Posterior vena cava (tissue), 2 donors: ENCODE measurements around the gene ZFP36L1. TPM values are rescaled to one million over a fixed set of nuclear protein-coding genes. Genes with fewer than 3 reads are reported as not detected.
A peak's percentile ranks its signal among the peaks of the same experiment; 100 is the strongest.

Experiments used
- DNase-seq: peaks from one replicate; pipeline ENCODE4 v3.0.0-alpha.2; 2020; ENCODE audit warnings: low spot score
- intact Hi-C, 2 donors: fragments of 100-400 bp; cut with DNase I; formaldehyde crosslinking; loops; one replicate each; pipeline versions ENCODE4 v1.14.1 to v1.14.2; 2022 to 2023
- total RNA-seq, 2 donors: library from RNA; stranded (reverse); fragmentation: NEBNext Ultra II Directional; extraction: Animal tissue kit (Norgen Biotek cat#: 25700); gene quantifications; one replicate each; pipeline ENCODE4 v1.2.1, GENCODE V29; 2021
- donor health status: DM: yes; HTN: yes; CAD: no.
- donor health status: DM: yes; HTN: yes; CAD: no.

ZFP36L1 gene
- total RNA-seq, 2 donors from 2014 or later: 311 to 319 TPM

DNA sequence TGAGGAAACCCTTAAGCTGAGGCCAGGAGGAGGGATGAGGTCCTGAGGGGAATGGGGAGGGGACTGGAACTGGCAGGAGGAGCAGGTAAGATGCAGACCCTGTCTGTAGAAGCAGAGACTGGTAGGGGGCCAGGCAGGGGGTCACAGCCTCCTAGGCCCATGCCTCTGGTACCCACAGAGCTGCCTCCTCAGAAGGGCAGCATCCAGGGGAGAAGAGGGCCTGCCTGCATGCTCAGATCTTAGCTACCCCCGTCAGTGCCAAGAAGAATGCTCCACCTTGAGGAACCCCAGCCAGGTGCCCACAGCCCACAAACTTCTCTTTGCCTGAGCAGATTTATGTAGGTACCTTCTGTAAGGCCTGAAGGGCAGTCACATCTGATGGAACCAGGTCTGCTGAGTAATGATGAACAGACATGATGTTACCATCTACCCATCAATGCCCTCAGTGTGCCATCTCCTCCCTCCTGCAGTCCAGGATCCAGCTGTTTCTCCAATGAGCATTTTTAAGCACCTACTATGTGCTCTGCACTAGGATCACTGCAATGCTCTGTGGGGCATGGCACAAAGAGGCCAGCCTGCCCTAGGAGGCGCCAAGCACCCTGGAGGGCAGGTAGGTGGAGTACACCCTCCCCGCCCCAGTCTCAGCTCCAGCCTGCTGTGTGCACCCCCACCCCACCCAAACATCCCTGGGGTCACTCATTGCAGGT is 24.8 kb upstream of the ZFP36L1 start:
- no peak for DNase-seq
- intact Hi-C loops: loop anchor here (2.0 to 10.0 kb wide), 5 partner anchors 23 to 885 kb away; no protein-coding TSS in a partner anchor

- no peak for DNase-seq
- intact Hi-C loops: loop anchor here (2.0 to 10.0 kb wide), 5 partner anchors 22 to 885 kb away; no protein-coding TSS in a partner anchor
Measured at GRCh38 chr14:68816943-68817430, 24.1 kb upstream of the ZFP36L1 start.

DNA sequence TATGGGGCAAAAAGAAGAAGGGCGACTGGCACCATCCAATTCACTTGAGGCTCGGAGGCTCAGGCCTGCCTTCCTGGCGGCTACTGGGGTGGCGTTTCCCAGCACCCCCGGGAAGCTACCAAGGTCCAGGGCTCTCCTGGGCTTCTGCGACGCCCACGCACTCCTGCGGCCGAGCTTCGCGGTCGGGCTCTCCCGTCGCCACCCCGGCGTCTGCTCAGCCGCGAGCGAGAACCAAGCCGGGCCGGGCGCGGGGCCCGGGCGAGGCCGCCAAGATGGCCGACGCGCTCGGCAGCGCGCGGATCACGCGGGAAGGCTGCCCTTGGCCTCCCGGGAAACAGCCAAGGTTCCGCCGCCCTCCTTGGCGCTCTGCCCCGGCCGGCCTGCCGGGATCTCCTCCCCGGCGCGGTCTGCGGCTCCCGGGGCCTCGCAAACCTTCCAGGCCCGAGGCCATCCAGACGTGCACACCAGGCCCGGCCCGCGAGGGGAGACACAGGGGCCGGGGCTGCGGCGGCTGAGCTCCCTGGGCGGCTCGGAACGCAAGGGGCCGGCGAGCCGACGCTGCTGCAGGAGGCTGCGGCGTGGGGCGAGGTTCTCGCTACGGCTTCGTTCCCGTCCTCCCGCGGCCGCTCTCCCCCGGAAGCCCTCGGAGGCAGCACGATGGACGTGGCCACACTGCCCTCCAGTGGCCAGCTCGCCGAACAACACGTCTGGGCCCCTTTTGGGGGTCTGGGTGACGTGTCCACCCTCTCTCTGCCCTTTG is 23.5 kb upstream of the ZFP36L1 start:
- DNase-seq: peak; percentile 97
- intact Hi-C loops: loop anchor here (2.0 to 10.0 kb wide), 5 partner anchors 22 to 884 kb away; no protein-coding TSS in a partner anchor

- intact Hi-C loops: loop anchor here (2.0 to 10.0 kb wide), 5 partner anchors 21 to 883 kb away; no protein-coding TSS in a partner anchor
- no peak for DNase-seq
Measured at GRCh38 chr14:68815298-68816182, 22.7 kb upstream of the ZFP36L1 start.

- intact Hi-C loops: loop anchor here (5.0 to 10.0 kb wide), 4 partner anchors 420 to 882 kb away; no protein-coding TSS in a partner anchor
- no peak for DNase-seq
Measured at GRCh38 chr14:68814539-68815297, 21.9 kb upstream of the ZFP36L1 start.

- no peak for DNase-seq
- intact Hi-C loops: loop anchor here (10.0 kb wide), 2 partner anchors 419 to 569 kb away; no protein-coding TSS in a partner anchor
Measured at GRCh38 chr14:68814238-68814538, 21.3 kb upstream of the ZFP36L1 start.

- intact Hi-C loops: loop anchor here (10.0 kb wide), 2 partner anchors 419 to 569 kb away; no protein-coding TSS in a partner anchor
- DNase-seq: no peak
Measured at GRCh38 chr14:68813318-68813838, 20.5 kb upstream of the ZFP36L1 start.

GRCh38 chr14:68811171-68811570 is 18.3 kb upstream of the ZFP36L1 start:
- intact Hi-C loops: loop anchor here (10.0 kb wide), 2 partner anchors 416 to 566 kb away; no protein-coding TSS in a partner anchor
- DNase-seq: no peak

GRCh38 chr14:68810173-68811153 is 17.6 kb upstream of the ZFP36L1 start:
- DNase-seq: no peak
- intact Hi-C loops: loop anchor here (10.0 kb wide), 2 partner anchors 416 to 566 kb away; no protein-coding TSS in a partner anchor

DNA sequence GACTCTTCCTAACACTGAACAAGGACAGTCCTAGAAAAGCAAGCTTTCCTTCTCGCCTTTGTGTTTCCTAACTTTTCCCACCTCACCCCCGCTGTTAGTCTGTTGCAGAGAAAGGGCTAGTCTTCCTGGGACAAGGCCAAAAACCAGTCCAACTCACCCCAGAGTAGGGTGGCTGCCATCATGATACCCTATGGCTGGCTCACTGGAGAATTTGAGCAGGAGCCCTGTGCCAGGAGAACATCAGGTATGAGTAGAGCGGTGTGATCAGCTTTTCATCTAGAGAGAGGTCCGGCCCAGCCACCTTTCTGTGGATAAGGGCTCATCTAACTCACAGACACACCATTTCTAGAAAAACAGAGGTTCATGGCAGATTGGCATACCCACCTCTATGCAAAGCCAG is 16.7 kb upstream of the ZFP36L1 start:
- DNase-seq: no peak
- intact Hi-C loops: no loop called here

DNA sequence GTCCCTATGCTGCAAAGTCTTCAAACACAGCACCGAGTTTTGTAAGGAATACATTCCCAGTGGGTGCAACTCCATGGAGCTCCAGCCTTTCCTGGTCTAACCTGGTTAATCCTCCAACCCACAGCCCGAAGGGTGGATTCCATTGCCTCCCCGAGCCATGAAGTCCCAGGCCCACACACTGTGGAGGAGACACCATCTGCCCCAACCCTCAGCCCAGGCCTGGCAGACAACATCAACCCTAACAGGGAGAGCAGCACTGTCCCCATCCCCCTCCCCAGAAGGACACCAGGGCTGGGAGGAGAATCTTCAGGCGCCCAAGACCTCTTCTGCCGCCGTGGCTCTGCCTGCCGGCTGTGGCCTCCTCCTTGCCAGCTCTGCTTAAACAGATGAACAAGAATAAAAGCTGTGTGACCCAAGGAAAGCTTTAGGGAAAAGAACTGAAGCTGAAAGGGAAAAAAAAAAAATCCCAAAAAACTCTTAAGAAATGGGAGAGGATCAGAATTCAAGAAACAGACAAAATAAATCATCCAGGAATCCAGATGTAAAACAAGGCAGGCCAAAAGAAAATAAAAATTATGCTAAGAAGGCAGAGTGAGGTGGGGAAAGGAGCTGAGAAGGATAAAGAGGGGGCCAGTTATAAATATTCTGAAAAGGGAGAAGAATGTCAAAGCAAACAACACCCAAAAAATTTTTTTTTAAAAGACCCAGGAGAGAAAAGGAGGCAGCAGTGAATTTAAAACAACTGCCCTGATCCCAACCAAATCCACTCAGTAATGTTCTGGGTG is 16.0 kb upstream of the ZFP36L1 start:
- intact Hi-C loops: no loop called here
- DNase-seq: no peak

GRCh38 chr14:68807987-68808386 is 15.1 kb upstream of the ZFP36L1 start:
- DNase-seq: no peak

DNA sequence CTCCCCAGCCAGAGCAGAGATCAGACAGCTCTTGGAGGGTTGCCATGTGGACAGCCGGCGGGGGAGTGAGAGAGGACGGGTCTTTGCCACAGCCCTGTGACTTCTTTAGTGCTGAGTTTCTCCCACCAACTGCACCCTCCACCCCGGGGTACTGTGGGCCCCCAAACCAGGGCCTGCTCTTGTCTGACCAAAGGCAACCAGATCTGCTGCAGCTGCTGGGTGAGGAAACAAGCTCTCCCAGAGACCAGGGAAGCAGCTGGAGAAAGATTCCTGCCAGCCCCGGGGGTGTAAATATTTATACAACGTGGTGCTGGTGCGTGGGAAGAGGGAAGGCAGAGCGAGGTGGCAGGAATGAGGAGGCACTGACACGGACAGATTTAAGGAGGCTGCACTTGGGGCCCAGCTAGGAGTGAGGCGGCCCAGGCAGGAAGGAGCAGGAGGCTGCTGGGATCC is 14.3 kb upstream of the ZFP36L1 start:
- peak; percentile 85 for DNase-seq

More at GRCh38 chr14:68807987-68808386, 15.1 kb upstream of the ZFP36L1 start:
- intact Hi-C loops: no loop called here

DNA sequence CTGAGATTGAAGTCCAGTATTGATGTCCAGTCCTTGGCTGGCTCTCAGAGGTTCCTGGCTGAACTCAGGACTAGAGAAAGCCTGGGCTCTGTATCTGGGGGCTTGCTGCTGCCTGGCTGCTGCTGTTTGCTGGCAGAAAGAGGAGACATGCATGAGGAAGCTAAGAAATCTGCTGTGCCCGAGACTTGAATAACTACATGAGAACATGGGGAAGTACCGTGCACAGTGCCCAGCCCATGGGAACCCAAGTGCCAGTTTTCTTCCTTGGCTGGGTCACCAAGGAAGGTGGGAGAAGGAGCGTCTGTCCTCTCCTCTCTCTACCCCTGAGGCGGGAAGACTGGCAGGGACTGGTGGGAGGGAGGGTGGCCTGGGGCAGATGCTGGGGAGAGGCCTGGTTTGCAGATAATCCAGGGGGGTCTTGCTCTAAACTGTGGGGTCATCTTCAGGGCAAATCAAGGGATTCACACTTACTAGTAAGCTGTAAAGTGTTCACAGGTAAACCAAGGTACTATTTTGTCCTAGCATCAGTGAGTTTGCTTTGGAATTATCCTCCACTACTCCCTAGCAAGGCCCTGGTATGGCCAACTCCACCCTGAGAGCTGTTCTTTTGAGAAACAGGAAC is 13.8 kb upstream of the ZFP36L1 start:
- no peak for DNase-seq
- intact Hi-C loops: no loop called here

More for the DNA sequence above, 14.3 kb upstream of the ZFP36L1 start:
- intact Hi-C loops: no loop called here

GRCh38 chr14:68805414-68805813 is 12.5 kb upstream of the ZFP36L1 start:
- intact Hi-C loops: no loop called here
- DNase-seq: no peak

DNA sequence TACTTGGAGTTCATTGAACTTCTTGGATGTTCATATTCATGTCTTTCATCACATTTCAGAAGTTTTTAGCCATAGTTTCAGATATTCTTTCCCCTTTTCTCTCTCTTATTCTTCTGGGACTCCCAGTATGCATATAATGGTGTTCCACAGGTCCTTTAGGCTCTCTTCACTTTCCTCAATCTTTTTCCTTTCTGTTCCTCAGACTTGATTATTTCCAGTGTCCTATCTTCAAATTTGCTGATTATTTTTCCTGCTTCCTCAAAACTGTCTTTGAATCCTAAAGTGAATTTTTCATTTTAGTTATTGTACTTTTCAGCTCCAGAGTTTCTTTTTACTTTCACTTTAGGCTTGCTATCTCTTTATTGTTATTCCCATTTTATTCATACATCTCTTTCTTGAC is 8.8 kb upstream of the ZFP36L1 start:
- DNase-seq: no peak
- intact Hi-C loops: no loop called here
